Right kidney (tissue), 1 donor: ENCODE results near the gene LMF2.

Experiments used
- DNase-seq: peaks from one replicate; pipeline ENCODE4 v3.0.0-alpha.2; 2016

LMF2 gene

GRCh38 chr22:50536226-50536625 lies 28.7 kb upstream of the LMF2 start:
- DNase-seq = no peak

GRCh38 chr22:50535113-50535512 lies 27.6 kb upstream of the LMF2 start:
- no peak for DNase-seq

GRCh38 chr22:50533856-50534711 lies 26.6 kb upstream of the LMF2 start:
- peak; percentile 23 for DNase-seq

GRCh38 chr22:50532824-50533796 lies 25.6 kb upstream of the LMF2 start:
- DNase-seq = no peak

GRCh38 chr22:50531962-50532674 lies 24.6 kb upstream of the LMF2 start:
- peak; percentile 56 for DNase-seq

GRCh38 chr22:50531546-50531961 lies 24.1 kb upstream of the LMF2 start:
- no peak for DNase-seq

GRCh38 chr22:50530877-50531545 lies 23.5 kb upstream of the LMF2 start:
- peak; percentile 46 for DNase-seq

- no peak for DNase-seq
Observed at GRCh38 chr22:50530580-50530876, 23.0 kb upstream of the LMF2 start.

GRCh38 chr22:50529897-50530579 lies 22.5 kb upstream of the LMF2 start, which contains the start of gene TYMP:
Gene TYMP, minus strand, starts transcription at chr22:50530012. Its CDS starts 303 bp downstream, at chr22:50529709.
- peak; percentile 64 for DNase-seq

GRCh38 chr22:50529416-50529896 lies 22.0 kb upstream of the LMF2 start:
- DNase-seq = peak; percentile 61

- DNase-seq = no peak
Observed at GRCh38 chr22:50528682-50529415, 21.3 kb upstream of the LMF2 start.

- DNase-seq = no peak
Observed at GRCh38 chr22:50527921-50528681, 20.6 kb upstream of the LMF2 start.

- peak; percentile 51 for DNase-seq
Observed at GRCh38 chr22:50526834-50527801, 19.6 kb upstream of the LMF2 start.

GRCh38 chr22:50526108-50526833 lies 18.8 kb upstream of the LMF2 start:
- peak; percentile 91 for DNase-seq

GRCh38 chr22:50525858-50526107 lies 18.3 kb upstream of the LMF2 start:
- DNase-seq = no peak

GRCh38 chr22:50525104-50525857 lies 17.8 kb upstream of the LMF2 start, which contains the start of gene SCO2:
Gene SCO2, minus strand, starts transcription at chr22:50525598. Its CDS starts 1,187 bp downstream, at chr22:50524411.
- DNase-seq = peak; percentile 97

- DNase-seq = peak; percentile 12
Observed at GRCh38 chr22:50524676-50525103, 17.2 kb upstream of the LMF2 start.
